GM23338 (cell line): Measurements from ENCODE around the gene SGCB. TPM values are rescaled to one million over a fixed set of nuclear protein-coding genes. Genes with fewer than 3 reads are reported as not detected.

Experiments
- ATAC-seq: fragments of 200-7000 bp; cut with Tn5 transposase; 3 replicates; pipeline ENCODE4 v1.9.1; 2020
- DNase-seq: peaks from one replicate; pipeline ENCODE4 v3.0.0-alpha.2; 2015; ENCODE audit warnings: low spot score
- H2AFZ ChIP-seq: fragments of 200-600 bp; sonication (generic); 2 replicates; pipeline ENCODE4 v1.8.0; 2016; ENCODE audit warnings: antibody characterized with exemption, mild to moderate bottlenecking, moderate library complexity
- H3F3A ChIP-seq: fragments of 200-600 bp; sonication (generic); replicated peaks from 2 replicates; pipeline ENCODE4 v1.8.0; 2017; ENCODE audit warnings: antibody characterized with exemption, mixed run types, low read depth
- H3K27ac ChIP-seq: fragments of 200-600 bp; sonication (generic); 2 replicates; pipeline ENCODE4 v1.6.1; 2016; ENCODE audit warnings: low read depth
- H3K27me3 ChIP-seq: fragments of 200-600 bp; sonication (generic); 2 replicates; pipeline ENCODE4 v1.8.0; 2016; ENCODE audit warnings: mild to moderate bottlenecking, mixed run types, moderate library complexity; ENCODE audit not compliant: insufficient read depth
- H3K36me3 ChIP-seq: fragments of 200-600 bp; sonication (generic); 2 replicates; pipeline ENCODE4 v1.8.0; 2016; ENCODE audit warnings: mild to moderate bottlenecking; ENCODE audit not compliant: insufficient read depth
- H3K4me1 ChIP-seq: fragments of 200-600 bp; sonication (generic); 2 replicates; pipeline ENCODE4 v1.8.0; 2016; ENCODE audit warnings: mild to moderate bottlenecking, moderate library complexity; ENCODE audit not compliant: insufficient read depth
- H3K4me2 ChIP-seq: fragments of 200-600 bp; sonication (generic); 2 replicates; pipeline ENCODE4 v1.7.1; 2017; ENCODE audit warnings: mixed run types
- H3K4me3 ChIP-seq: fragments of 200-600 bp; sonication (generic); 2 replicates; pipeline ENCODE4 v1.6.1; 2016; ENCODE audit warnings: mixed run types
- H3K79me2 ChIP-seq: fragments of 200-600 bp; sonication (generic); replicated peaks from 2 replicates; pipeline ENCODE4 v1.8.0; 2017; ENCODE audit warnings: mild to moderate bottlenecking; ENCODE audit not compliant: insufficient read depth
- H3K9me2 ChIP-seq: fragments of 200-600 bp; sonication (generic); 2 replicates; pipeline ENCODE4 v1.8.0; 2017; ENCODE audit not compliant: insufficient read depth
- H4K20me1 ChIP-seq: fragments of 200-600 bp; sonication (generic); replicated peaks from 2 replicates; pipeline ENCODE4 v1.8.0; 2017; ENCODE audit warnings: mild to moderate bottlenecking; ENCODE audit not compliant: insufficient read depth
- H3K27ac Mint-ChIP-seq: 2 replicates; pipeline ENCODE4 v1.8.0; 2020; ENCODE audit warnings: inconsistent platforms, mild to moderate bottlenecking, moderate library complexity, mixed read lengths
- H3K27me3 Mint-ChIP-seq: 3 replicates; pipeline ENCODE4 v1.8.0; 2022; ENCODE audit warnings: low read depth, mild to moderate bottlenecking, moderate library complexity, mixed read lengths, inconsistent platforms; ENCODE audit not compliant: insufficient read depth, poor library complexity
- H3K36me3 Mint-ChIP-seq: 3 replicates; pipeline ENCODE4 v1.8.0; 2021; ENCODE audit warnings: low read depth, mild to moderate bottlenecking, inconsistent platforms, moderate library complexity, mixed read lengths
- H3K4me1 Mint-ChIP-seq: 3 replicates; pipeline ENCODE4 v1.8.0; 2020; ENCODE audit warnings: mild to moderate bottlenecking, inconsistent platforms, mixed read lengths
- H3K4me3 Mint-ChIP-seq: 3 replicates; pipeline ENCODE4 v1.8.0; 2021; ENCODE audit warnings: moderate library complexity, mild to moderate bottlenecking, inconsistent platforms, mixed read lengths
- H3K9me3 Mint-ChIP-seq: 3 replicates; pipeline ENCODE4 v1.8.0; 2020; ENCODE audit warnings: moderate library complexity, mild to moderate bottlenecking, inconsistent platforms, mixed read lengths
- EZH2 ChIP-seq: fragments of 200-600 bp; sonication (generic); IDR thresholded peaks from one replicate; pipeline ENCODE4 v1.8.0; 2017; ENCODE audit warnings: antibody characterized with exemption, mild to moderate bottlenecking, low read depth; ENCODE audit not compliant: unreplicated experiment
- ZNF462 ChIP-seq: fragments of 250-450 bp; sonication (Bioruptor Pico); IDR thresholded peaks from 2 replicates; pipeline ENCODE4 v1.5.0; 2020; ENCODE audit warnings: mild to moderate bottlenecking, moderate library complexity
- polyA plus RNA-seq: library from polyadenylated mRNA; unstranded; fragments of >200 nt; fragmentation: Nextera tagmentation; extraction: Ambion mirVana; gene quantifications from 2 replicates; pipeline ENCODE4 v1.2.1, GENCODE V29; 2016
- total RNA-seq: library from RNA; depleted of rRNA; stranded (reverse); fragments of >200 nt; shearing (Covaris generic); gene quantifications from 2 replicates; pipeline ENCODE4 v1.2.3, GENCODE V29; 2014
- TF ChIP-seq, protein P1 (sequence below): IDR thresholded peaks from 2 replicates; pipeline ENCODE4 v1.6.1; 2016; ENCODE audit warnings: antibody characterized with exemption

The SGCB gene
- total and polyA plus RNA-seq, 2 experiments from 2014 or later = 11.8 to 19.6 TPM

DNA sequence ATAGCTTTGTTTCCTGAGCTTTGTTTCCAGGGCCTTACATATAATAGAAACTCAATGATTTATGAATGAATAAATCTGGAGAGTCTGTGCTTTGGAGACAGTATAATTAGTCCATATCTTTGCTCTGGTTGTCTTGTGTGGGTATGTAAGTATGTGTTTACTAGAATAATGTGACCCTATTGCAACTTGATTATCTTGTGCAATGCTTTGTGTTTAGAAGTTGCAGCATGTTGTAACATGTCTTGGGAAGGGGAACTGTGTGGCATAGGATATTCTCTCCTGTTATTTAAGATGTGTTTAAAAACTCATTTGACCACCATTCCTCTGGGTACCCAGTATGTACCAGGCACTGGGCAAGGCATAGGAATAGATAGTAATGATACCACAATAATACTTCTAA lies 19.1 kb upstream of the SGCB start:
- no peak for TF ChIP-seq EZH2
- no peak for TF ChIP-seq ZNF462 (CRISPR knock-in tag)
- H3K4me2 ChIP-seq = no peak overlapping the region
- no peaks in the 10 kb centered on the region for H3K36me3 ChIP-seq
- DNase-seq = no peak
- Mint-ChIP-seq H3K9me3 (no peaks in the 10 kb centered on the region), H3K27ac (no peak overlapping the region), H3K36me3 (no peaks in the 10 kb centered on the region), H3K27me3 (peaks cover 8% of the 10 kb centered on the region), H3K4me3 (no peak overlapping the region), H3K4me1 (peaks cover 19% of the 10 kb centered on the region)
- H4K20me1 ChIP-seq = no peaks in the 10 kb centered on the region
- no peak overlapping the region for H3K4me3 ChIP-seq
- H3K27me3 ChIP-seq = peaks cover 14% of the 10 kb centered on the region
- ATAC-seq = no peak
- H3K79me2 ChIP-seq = no peaks in the 10 kb centered on the region
- H3K27ac ChIP-seq = no peak overlapping the region
- H3K9me2 ChIP-seq = no peaks in the 10 kb centered on the region; the same call in 1 of the 2 replicates
- no peak overlapping the region for H2AFZ ChIP-seq
- peaks cover 17% of the 10 kb centered on the region for H3K4me1 ChIP-seq
- H3F3A ChIP-seq = no peaks in the 10 kb centered on the region

DNA sequence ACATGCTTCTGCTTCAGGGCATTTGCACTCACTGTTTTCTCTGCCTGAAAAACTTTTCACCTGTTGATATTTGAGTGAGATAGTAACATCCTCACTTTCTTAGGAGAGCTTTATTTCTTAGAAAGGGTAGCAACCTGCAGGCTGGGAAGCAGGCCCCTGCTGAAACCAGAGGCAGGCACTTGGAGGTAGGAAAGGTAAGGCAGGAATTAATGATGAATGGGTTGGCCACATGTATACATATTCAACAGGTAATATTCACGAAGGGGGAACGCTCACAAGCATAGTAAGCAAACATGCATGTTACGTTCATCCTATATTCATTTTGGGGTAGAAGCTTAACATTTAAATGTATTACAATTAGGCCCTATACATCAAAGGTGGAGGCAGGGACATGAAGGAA lies 16.2 kb upstream of the SGCB start:
- Histone ChIP-seq H3K79me2 (no peaks in the 10 kb centered on the region), H3K9me2 (no peaks in the 10 kb centered on the region; the same call in 1 of the 2 replicates), H3K36me3 (0 out of 2 replicates have a peak, but pooled peaks cover 3% of the 10 kb centered on the region), H3K27me3 (peaks cover 37% of the 10 kb centered on the region), H3K4me3 (no peak overlapping the region), H4K20me1 (no peaks in the 10 kb centered on the region), H2AFZ (no peak overlapping the region), H3F3A (no peaks in the 10 kb centered on the region), H3K27ac (no peak overlapping the region), H3K4me2 (no peak overlapping the region), H3K4me1 (peaks cover 17% of the 10 kb centered on the region)
- H3K36me3 Mint-ChIP-seq = peaks cover under 1% of the 10 kb centered on the region; the same call in 2 of the 3 replicates
- peaks cover under 1% of the 10 kb centered on the region for H3K9me3 Mint-ChIP-seq
- no peak for ATAC-seq
- H3K4me1 Mint-ChIP-seq = peaks cover 22% of the 10 kb centered on the region
- no peak for DNase-seq
- H3K27me3 Mint-ChIP-seq = peaks cover 22% of the 10 kb centered on the region
- H3K27ac Mint-ChIP-seq = no peak overlapping the region
- TF ChIP-seq, protein P1, sequence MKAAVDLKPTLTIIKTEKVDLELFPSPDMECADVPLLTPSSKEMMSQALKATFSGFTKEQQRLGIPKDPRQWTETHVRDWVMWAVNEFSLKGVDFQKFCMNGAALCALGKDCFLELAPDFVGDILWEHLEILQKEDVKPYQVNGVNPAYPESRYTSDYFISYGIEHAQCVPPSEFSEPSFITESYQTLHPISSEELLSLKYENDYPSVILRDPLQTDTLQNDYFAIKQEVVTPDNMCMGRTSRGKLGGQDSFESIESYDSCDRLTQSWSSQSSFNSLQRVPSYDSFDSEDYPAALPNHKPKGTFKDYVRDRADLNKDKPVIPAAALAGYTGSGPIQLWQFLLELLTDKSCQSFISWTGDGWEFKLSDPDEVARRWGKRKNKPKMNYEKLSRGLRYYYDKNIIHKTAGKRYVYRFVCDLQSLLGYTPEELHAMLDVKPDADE = no peak
- no peak overlapping the region for H3K4me3 Mint-ChIP-seq
